ENCODE results near the gene CABLES2. TPM values are rescaled to one million over a fixed set of nuclear protein-coding genes. Genes with fewer than 3 reads are reported as not detected.

CABLES2 gene
- total and polyA plus RNA-seq, 9 of the 15 experiments (the other 6 are each of a cell fraction or from before 2014, with no cell fraction given), result 0.46 to 4.2 (median 1.6) TPM

GRCh38 chr20:62357187-62357667 is 49.9 kb downstream of the CABLES2 start (continued):
- TF ChIP-seq ELK3 (CRISPR knock-in tag; IDR thresholded peaks at IDR 0.05) (no peak), SMARCE1 (IDR thresholded peaks at IDR 0.05) (peak; percentile 85), RCOR1 (IDR thresholded peaks at IDR 0.05; ENCODE audit: borderline replicate concordance in 1 of 2, low read depth in 2 of 2, low read length in 2 of 2) (peak in 1 of 2 experiments; percentile 53; a peak in 1 of 4 replicates), CCNT2 (IDR thresholded peaks at IDR 0.05; ENCODE audit: borderline replicate concordance, extremely low read depth, insufficient read length, low read depth, low read length) (peak; percentile 88), SIN3A (IDR thresholded peaks at IDR 0.05; ENCODE audit: borderline replicate concordance in 2 of 2, control insufficient read depth in 1 of 2, low read depth in 2 of 2, low read length in 2 of 2) (peak in 1 of 2 experiments; percentile 61; a peak in 1 of 4 replicates), PREB (CRISPR knock-in tag; IDR thresholded peaks at IDR 0.05) (no peak), GATA2 (CRISPR knock-in tag; IDR thresholded peaks at IDR 0.05) (peak; percentile 45; the same call in 1 of the 2 replicates), PTBP1 (IDR thresholded peaks at IDR 0.05; ENCODE audit: low read depth, low read length) (no peak), TRIM24 (IDR thresholded peaks at IDR 0.05) (peak in 1 of 2 experiments; percentile 28; a peak in 1 of 4 replicates), RB1 (IDR thresholded peaks at IDR 0.05; ENCODE audit: low read depth) (peak; percentile 6; the same call in 1 of the 2 replicates), ZNF584 (CRISPR knock-in tag; IDR thresholded peaks at IDR 0.05; ENCODE audit: low read depth) (no peak), RBFOX2 (IDR thresholded peaks at IDR 0.05; ENCODE audit: low read depth, low read length) (peak; percentile 59), POLR3G (IDR thresholded peaks at IDR 0.05; ENCODE audit: extremely low read depth, insufficient read length, insufficient replicate concordance) (no peak), ZBTB7A (IDR thresholded peaks at IDR 0.05; ENCODE audit: borderline replicate concordance, control insufficient read depth, low read depth, low read length) (peak; percentile 94), NFATC3 (IDR thresholded peaks at IDR 0.05) (no peak), NEUROD1 (IDR thresholded peaks at IDR 0.05; ENCODE audit: borderline replicate concordance, low read depth, low read length, partially characterized antibody) (peak; percentile 61), C11orf30 (IDR thresholded peaks at IDR 0.05; ENCODE audit: low read depth) (no peak)
- TF ChIP-seq, protein P1, sequence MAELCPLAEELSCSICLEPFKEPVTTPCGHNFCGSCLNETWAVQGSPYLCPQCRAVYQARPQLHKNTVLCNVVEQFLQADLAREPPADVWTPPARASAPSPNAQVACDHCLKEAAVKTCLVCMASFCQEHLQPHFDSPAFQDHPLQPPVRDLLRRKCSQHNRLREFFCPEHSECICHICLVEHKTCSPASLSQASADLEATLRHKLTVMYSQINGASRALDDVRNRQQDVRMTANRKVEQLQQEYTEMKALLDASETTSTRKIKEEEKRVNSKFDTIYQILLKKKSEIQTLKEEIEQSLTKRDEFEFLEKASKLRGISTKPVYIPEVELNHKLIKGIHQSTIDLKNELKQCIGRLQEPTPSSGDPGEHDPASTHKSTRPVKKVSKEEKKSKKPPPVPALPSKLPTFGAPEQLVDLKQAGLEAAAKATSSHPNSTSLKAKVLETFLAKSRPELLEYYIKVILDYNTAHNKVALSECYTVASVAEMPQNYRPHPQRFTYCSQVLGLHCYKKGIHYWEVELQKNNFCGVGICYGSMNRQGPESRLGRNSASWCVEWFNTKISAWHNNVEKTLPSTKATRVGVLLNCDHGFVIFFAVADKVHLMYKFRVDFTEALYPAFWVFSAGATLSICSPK (IDR thresholded peaks at IDR 0.05; ENCODE audit: borderline replicate concordance), result no peak
- TF ChIP-seq, protein P2, sequence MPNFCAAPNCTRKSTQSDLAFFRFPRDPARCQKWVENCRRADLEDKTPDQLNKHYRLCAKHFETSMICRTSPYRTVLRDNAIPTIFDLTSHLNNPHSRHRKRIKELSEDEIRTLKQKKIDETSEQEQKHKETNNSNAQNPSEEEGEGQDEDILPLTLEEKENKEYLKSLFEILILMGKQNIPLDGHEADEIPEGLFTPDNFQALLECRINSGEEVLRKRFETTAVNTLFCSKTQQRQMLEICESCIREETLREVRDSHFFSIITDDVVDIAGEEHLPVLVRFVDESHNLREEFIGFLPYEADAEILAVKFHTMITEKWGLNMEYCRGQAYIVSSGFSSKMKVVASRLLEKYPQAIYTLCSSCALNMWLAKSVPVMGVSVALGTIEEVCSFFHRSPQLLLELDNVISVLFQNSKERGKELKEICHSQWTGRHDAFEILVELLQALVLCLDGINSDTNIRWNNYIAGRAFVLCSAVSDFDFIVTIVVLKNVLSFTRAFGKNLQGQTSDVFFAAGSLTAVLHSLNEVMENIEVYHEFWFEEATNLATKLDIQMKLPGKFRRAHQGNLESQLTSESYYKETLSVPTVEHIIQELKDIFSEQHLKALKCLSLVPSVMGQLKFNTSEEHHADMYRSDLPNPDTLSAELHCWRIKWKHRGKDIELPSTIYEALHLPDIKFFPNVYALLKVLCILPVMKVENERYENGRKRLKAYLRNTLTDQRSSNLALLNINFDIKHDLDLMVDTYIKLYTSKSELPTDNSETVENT (CRISPR knock-in tag; IDR thresholded peaks at IDR 0.05), result no peak
- TF ChIP-seq, protein P3, sequence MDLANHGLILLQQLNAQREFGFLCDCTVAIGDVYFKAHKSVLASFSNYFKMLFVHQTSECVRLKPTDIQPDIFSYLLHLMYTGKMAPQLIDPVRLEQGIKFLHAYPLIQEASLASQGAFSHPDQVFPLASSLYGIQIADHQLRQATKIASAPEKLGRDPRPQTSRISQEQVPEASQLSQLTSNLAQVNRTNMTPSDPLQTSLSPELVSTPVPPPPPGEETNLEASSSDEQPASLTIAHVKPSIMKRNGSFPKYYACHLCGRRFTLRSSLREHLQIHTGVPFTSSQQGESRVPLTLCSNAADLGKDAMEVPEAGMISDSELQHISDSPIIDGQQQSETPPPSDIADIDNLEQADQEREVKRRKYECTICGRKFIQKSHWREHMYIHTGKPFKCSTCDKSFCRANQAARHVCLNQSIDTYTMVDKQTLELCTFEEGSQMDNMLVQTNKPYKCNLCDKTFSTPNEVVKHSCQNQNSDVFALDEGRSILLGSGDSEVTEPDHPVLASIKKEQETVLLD (IDR thresholded peaks at IDR 0.05), result peak; percentile 84; the same call in 1 of the 2 replicates

Data from K562 (cell line).